PFSK-1 (cell line): Measurements from ENCODE around the gene USP6.

Experiments used
- FOXP2 ChIP-seq: optimal IDR thresholded peaks from 2 replicates; pipeline ENCODE3; 2011; ENCODE audit warnings: borderline replicate concordance, control low read depth, inconsistent platforms; ENCODE audit not compliant: insufficient read depth; ENCODE audit errors: extremely low read length, extremely low read depth
- POLR2AphosphoS5 ChIP-seq: IDR thresholded peaks from 2 replicates; pipeline ENCODE4 v1.6.1; 2012; ENCODE audit warnings: low read depth, mild to moderate bottlenecking, control low read depth, low read length, moderate library complexity
- SIN3A ChIP-seq: IDR thresholded peaks from 2 replicates; pipeline ENCODE4 v1.6.1; 2012; ENCODE audit warnings: mild to moderate bottlenecking, low read length, moderate library complexity, borderline replicate concordance; ENCODE audit not compliant: insufficient read depth
- TAF1 ChIP-seq: IDR thresholded peaks from 2 replicates; pipeline ENCODE4 v1.6.1; 2012; ENCODE audit warnings: low read length, control low read depth, borderline replicate concordance; ENCODE audit not compliant: insufficient read depth
- TF ChIP-seq, protein P1 (sequence below), 2 experiments: IDR thresholded peaks; 2 replicates each; pipeline versions ENCODE4 v1.6.1 to v1.8.0; 2011 to 2012; ENCODE audit warnings: low read depth in 2 of 2, low read length in 2 of 2, control low read depth in 1 of 2, inconsistent platforms in 1 of 2, mild to moderate bottlenecking in 1 of 2, moderate library complexity in 1 of 2; ENCODE audit not compliant: insufficient read depth in 1 of 2

Gene USP6

DNA sequence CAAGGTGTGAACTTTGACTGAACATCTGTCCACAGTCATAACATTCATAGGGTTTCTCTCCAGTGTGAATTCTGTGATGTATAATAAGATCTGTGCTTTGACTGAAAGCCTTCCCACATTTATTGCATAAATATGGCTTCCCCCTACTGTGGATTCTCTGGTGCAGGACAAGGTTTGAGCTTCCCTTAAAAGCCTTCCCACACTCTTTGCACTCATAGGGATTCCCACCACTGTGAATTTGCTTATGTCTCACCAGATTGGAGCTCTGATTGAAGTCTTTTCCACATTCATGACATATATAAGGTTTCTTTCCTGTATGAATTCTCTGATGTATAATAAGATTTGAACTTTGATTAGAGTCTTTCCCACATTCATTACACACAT, 67.6 kb downstream of the USP6 start:
- TF ChIP-seq TAF1 (no peak), POLR2AphosphoS5 (no peak; the same call in 1 of the 2 replicates), SIN3A (no peak), FOXP2 (no peak)
- TF ChIP-seq, protein P1, sequence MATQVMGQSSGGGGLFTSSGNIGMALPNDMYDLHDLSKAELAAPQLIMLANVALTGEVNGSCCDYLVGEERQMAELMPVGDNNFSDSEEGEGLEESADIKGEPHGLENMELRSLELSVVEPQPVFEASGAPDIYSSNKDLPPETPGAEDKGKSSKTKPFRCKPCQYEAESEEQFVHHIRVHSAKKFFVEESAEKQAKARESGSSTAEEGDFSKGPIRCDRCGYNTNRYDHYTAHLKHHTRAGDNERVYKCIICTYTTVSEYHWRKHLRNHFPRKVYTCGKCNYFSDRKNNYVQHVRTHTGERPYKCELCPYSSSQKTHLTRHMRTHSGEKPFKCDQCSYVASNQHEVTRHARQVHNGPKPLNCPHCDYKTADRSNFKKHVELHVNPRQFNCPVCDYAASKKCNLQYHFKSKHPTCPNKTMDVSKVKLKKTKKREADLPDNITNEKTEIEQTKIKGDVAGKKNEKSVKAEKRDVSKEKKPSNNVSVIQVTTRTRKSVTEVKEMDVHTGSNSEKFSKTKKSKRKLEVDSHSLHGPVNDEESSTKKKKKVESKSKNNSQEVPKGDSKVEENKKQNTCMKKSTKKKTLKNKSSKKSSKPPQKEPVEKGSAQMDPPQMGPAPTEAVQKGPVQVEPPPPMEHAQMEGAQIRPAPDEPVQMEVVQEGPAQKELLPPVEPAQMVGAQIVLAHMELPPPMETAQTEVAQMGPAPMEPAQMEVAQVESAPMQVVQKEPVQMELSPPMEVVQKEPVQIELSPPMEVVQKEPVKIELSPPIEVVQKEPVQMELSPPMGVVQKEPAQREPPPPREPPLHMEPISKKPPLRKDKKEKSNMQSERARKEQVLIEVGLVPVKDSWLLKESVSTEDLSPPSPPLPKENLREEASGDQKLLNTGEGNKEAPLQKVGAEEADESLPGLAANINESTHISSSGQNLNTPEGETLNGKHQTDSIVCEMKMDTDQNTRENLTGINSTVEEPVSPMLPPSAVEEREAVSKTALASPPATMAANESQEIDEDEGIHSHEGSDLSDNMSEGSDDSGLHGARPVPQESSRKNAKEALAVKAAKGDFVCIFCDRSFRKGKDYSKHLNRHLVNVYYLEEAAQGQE (IDR thresholded peaks at IDR 0.05; ENCODE audit: insufficient read depth in 1 of 2, low read depth in 2 of 2, low read length in 2 of 2): no peak

DNA sequence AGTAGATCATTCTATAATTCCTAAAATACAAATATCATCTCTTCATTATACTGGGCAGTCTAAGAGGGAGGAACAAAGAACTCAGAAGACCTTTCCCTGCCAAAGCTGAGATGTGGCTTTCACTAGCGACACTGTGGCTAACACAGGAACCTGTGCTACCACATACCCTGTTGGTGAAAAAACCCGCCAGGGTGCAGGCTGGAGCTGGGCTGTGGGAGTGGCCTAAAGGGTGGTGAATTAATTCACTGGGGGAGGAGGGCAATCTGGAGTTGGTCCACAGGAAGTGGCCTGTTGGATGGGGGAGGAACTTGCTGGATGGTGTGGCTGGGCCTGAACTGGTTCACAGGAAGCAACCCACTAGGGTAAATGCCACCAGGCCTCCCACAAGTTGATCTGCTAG, 68.5 kb downstream of the USP6 start:
- TF ChIP-seq, protein P1 (IDR thresholded peaks at IDR 0.05; ENCODE audit: insufficient read depth in 1 of 2, low read depth in 2 of 2, low read length in 2 of 2): no peak
- TF ChIP-seq TAF1 (no peak), FOXP2 (no peak), SIN3A (no peak), POLR2AphosphoS5 (no peak)

DNA sequence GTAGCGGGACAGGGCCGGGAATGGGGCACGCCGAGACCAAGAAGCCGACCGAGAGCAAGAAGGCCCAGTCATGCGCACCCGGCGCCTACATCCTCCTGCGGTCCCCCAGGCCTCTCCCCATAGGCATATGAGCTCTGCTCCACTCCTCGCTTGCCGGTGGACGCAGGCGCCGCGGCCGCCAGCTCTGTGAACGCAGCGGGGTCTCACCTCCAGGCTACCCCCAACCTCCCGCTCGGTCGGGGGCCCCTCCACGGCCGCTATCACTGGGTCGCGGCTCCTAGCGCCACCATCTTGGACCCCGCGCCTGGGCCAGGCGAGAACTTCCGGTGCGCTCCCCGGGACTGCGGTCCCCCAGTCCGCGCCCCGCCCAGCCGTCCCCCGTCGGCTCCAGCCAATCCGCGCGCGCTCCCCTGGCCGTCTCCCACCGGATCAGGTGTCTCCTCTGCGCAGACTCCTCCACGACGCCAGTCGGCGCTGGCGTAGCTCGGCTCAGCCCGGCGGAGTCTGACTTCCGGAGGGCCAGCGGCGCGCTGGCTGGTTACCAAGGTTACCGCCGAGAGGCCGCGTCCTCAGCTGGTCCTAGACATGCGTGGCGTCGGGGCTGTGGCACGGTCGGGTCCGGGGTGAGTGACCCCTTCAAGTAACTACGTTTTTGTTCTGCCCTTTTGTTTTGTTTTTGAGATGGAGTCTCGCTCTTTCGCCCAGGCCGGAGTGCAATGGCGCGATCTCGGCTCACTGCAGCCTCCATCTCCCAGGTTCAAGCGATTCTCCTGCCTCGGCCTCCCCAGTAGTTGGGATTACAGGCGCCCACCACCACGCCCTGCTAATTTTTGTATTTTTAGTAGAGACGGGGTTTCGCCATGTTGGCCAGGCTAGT, 75.9 kb downstream of the USP6 start, which contains the start of gene ZNF594:
Gene ZNF594 (minus strand): TSS at position 328 of the 877 bp plus-strand sequence. CDS start 7,612 bp downstream, outside the sequence.
- TF ChIP-seq SIN3A (peak; percentile 96; the same call in 1 of the 2 replicates), TAF1 (peak; percentile 62; the same call in 1 of the 2 replicates), FOXP2 (peak; percentile 94), POLR2AphosphoS5 (peak; percentile 85)
- TF ChIP-seq, protein P1 (IDR thresholded peaks at IDR 0.05; ENCODE audit: insufficient read depth in 1 of 2, low read depth in 2 of 2, low read length in 2 of 2): peak in 1 of 2 experiments; percentile 49; a peak in 1 of 4 replicates

DNA sequence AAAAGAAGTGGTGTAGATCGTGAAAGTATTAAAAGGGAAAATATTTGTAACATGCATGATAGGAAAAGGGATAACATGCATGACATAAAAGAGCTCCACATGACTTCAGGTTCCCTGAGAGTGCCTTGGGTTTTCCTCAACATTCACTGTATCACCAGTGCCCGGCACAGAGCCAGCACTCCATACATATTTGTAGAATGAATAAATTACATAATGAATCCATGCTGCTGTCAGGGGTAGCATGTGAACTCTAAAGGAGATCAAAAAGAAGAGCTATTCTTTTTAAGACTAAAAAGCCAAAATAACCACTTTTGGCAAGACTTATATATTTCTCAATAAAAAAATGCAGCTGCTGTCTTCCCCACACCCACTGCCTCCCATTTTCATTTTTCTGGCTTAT, 78.5 kb downstream of the USP6 start:
- TF ChIP-seq POLR2AphosphoS5: no peak
- no peak for TF ChIP-seq FOXP2
- TF ChIP-seq TAF1: no peak
- TF ChIP-seq, protein P1 (IDR thresholded peaks at IDR 0.05; ENCODE audit: insufficient read depth in 1 of 2, low read depth in 2 of 2, low read length in 2 of 2): no peak
- TF ChIP-seq SIN3A: no peak
